Measurements from ENCODE around the gene CEACAM3.
A peak's percentile ranks its signal among the peaks of the same experiment; 100 is the strongest.

CEACAM3 gene

DNA sequence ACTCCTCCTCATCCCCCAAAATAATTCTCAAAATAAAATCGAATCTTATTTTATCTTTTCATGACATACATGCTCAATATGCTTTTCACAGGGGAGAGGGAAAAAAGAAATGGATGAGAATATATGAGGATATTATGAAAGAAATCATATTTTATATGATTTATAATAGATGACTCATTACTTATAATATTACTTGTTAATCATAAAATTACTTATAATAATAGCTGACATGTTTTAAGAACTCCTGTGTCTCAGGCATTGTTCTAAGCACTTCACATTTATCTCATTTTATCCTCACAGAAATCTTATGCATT is 3.0 kb upstream of the CEACAM3 start:
- no peak for FAIRE-seq

DNA sequence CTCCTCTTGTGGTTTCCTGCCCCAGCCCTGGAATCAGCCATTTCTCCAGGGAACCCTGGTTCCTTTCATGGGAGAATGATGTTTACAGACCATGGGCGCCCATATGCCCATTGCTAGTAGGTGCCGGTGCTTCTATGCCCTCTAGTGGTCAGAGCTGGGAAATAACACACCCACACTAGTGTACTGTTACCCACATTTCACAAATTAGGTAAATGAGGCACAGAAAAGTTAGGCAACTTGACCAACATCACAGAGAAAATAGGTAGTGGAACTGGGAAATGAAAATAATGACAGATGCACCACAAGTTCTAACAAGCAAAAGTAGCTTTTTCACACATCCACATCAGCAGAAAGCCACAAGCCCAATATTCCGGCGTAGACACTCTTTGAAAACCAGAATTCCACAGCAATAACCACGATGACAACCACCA is 1.3 kb upstream of the CEACAM3 start:
- FAIRE-seq, result no peak

- FAIRE-seq, result no peak
Observed at GRCh38 chr19:41796901-41797300, 514 bp downstream of the CEACAM3 start.

DNA sequence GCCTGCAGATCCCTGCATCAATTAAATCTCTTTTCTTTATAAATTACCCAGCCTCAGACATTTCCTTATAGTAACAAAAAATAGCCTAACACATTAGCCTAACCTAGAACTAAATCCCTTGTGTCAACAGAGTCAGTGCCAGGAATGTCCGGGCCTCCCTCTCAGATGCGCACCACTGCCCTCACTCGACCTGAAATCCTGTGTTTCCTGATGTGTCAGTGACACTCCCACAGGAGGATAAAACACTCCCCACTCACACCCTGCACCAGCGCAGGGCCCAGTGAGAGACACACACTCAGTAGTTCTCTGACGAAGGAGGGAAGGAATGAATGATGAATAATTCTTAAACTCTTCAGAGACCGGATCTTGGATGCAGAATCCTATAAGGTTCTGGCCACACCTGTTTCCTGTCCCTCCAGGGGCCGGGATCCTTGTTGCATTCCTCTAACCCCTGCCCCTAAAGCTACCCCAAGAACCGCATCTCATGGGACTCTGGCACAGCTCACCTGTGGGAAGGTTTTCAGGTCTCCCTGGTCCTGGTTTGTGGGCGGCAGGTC is 3.1 kb downstream of the CEACAM3 start:
- FAIRE-seq, result no peak

GRCh38 chr19:41801031-41801430 is 4.6 kb downstream of the CEACAM3 start:
- FAIRE-seq, result no peak

DNA sequence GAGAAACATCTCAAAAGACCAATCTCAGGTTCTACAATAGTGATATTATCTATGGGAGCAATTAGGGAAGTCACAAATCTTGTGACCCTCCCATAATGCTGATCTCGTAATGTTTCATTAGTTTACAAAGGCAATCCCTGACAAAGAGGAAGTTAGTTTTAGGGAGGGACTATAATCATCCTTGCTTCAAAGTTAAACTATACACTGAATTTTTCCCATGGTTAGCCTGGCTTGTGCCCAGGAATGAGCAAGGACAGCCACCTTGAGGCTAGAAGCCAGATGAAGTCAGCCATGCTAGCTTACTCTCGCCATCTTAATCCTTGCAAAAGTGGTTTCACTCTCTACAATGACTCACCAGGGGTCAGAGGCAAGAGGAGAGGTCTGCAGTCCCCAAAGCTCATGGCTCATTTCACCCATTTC is 5.4 kb downstream of the CEACAM3 start:
- no peak for FAIRE-seq

DNA sequence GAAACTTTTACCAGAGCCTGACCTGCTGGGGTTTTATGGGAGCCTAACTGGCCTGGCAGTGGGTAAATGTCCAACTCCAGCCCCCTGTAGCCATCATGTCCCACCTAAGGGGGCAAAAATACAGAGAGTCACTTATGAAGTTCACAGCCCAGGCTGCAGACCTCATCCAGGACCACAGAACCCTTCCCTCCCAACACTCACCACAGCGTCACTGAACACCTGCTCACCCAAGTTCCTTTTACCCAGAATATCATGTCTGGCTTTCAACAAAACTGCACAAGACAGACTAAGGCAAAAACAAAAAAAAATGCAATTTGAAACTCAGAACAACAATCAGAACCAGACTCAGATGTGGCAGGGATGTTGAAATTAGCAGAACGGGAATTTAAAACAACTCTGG is 6.4 kb downstream of the CEACAM3 start:
- no peak for FAIRE-seq

DNA sequence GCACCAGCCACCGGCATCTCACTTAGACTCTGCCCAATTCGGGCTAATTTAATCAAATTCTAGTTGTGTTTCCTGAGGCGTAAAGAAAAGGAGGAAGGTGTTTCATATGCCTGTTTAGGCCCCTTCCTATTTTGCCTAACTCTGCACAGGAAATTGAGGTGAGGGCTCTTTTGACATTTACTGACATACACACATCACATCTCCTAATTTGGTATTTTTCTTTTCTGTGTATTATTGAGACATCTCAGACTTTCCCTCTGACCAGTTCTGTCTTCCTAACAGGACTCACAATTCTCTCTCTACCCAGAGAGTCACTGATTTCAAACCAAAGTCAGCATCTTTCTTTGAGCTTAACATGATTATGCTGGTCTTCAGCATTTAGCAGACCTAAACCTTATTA is 7.9 kb downstream of the CEACAM3 start:
- no peak for FAIRE-seq

DNA sequence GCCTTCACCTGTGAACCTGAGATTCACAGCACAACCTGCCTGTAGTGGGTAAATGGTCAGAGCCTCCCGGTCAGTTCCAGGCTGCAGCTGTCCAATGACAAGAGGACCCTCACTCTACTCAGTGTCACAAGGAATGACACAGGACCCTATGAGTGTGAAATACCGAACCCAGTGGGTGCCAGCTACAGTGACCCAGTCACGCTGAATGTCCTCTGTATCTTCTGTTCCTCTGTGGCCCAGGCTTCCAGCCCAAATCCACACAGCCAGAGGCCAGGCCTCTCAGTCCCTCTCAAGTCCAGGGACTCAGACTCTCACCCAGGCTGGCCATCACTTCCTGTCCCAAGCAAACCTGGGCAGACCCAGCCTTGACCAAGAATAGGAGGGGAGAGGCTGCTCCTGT is 10.8 kb downstream of the CEACAM3 start:
- no peak for FAIRE-seq

GRCh38 chr19:41808663-41809566 is 12.5 kb downstream of the CEACAM3 start:
- FAIRE-seq, result no peak

GRCh38 chr19:41810301-41810700 is 13.9 kb downstream of the CEACAM3 start:
- no peak for FAIRE-seq

DNA sequence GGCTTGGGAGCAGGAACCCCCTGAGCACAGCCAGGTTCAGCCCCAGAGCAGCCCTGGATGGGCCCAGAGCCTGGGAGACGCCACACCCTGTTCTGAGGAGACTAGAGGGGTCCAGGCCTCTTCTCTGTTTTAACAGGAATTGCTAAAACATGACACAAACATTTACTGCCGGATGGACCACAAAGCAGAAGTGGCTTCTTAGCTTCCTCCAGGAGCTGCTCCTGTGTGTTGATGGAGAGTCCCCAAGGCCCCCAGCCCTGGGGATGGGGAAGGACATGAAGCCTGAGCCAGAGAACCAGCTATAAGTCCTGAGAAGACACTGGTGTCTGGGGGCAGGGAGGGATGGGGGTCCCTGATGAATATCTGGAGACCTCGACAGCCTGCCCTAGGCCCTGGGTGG is 14.6 kb downstream of the CEACAM3 start:
- FAIRE-seq, result no peak

DNA sequence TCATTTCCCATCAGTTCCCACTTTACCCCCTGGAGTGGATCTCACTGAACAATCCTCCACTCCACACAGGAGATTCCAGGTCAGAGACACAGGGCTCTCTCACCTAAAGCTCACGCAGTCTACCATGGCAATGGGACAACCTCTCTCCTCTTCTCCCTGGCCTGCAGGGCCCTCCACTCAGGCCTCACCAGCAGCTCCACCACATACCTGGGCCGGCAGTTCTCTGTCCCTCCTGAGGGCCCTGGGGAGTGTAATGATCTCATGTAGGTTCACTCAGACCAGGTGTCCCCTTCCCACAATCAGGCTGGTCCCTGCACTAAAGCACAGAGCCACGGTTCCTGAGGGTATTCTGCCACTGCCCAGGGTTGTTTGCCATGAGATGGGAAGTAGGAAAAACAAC is 15.6 kb downstream of the CEACAM3 start:
- no peak for FAIRE-seq

DNA sequence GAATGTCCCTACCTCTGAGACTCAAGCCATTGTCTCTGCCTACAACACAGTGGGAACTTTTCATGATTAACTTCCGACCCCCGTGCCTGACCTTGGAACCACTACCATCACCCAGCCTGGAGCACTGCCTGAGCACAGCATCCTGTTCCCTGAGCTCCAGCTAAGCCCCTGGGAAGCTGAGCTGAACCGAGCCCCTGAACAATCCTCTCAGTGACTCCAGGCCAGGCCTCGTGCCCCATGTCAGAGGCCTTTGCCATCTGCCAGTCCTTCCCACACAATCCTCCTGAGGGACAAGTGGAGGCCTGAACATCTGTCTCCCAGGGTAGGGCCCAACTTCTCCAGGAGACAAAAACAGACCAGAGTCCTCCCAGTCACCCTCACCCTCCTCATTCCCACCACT is 17.5 kb downstream of the CEACAM3 start:
- FAIRE-seq, result no peak

GRCh38 chr19:41815301-41815700 is 18.9 kb downstream of the CEACAM3 start:
- no peak for FAIRE-seq

DNA sequence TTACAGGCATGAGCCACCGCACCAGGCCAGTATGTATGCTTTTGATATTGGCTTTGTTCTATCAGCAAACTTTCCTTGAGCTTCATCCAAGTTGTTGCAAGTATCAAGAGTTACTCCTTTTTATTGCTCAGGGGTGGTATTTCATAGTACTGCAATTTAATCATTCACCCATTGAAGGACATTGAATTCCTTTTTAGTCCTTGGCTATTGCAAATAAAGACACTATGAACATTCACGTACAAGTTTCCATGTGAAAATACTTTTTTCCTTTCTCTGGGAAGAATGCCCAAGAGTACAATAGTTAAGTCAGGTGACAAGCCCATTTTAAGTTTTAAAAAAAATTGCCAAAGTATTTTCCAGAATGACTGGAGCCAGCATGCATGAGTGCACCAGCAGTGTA is 20.4 kb downstream of the CEACAM3 start:
- FAIRE-seq, result no peak

DNA sequence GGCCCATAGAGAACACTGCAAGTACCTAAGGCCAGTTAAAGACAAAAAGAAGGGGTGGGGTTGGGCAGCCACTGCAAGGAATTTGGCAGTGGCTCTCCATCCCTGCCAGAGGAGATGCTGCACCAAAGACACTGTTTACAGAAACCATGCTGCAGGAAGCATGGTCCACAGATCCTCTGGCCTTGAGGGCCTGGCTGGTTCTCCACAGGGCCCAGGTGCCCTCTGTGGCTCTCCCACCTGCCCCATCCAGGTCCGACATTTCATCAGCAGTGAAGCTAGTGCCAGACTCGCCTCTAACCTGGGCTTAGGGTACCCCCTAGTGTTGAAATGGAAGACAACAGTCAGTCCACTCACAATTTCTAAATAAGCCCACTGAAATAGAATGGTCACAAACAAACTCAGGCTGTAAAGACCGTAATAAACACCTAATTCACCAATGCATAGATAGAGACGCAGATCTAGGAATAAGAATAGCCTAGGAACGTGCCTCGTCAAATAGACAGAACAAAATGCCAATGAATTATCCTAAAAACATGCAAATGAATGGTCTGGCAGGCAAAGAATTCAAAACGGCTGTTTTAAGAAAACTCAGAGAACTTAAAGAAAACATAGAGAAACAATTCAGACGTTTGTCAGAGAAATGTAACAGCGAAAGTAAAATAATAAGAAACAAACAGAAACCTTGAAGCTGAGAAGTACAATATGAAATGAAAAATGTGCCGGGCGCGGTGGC is 24.8 kb downstream of the CEACAM3 start:
- peak; percentile 58 for FAIRE-seq

DNA sequence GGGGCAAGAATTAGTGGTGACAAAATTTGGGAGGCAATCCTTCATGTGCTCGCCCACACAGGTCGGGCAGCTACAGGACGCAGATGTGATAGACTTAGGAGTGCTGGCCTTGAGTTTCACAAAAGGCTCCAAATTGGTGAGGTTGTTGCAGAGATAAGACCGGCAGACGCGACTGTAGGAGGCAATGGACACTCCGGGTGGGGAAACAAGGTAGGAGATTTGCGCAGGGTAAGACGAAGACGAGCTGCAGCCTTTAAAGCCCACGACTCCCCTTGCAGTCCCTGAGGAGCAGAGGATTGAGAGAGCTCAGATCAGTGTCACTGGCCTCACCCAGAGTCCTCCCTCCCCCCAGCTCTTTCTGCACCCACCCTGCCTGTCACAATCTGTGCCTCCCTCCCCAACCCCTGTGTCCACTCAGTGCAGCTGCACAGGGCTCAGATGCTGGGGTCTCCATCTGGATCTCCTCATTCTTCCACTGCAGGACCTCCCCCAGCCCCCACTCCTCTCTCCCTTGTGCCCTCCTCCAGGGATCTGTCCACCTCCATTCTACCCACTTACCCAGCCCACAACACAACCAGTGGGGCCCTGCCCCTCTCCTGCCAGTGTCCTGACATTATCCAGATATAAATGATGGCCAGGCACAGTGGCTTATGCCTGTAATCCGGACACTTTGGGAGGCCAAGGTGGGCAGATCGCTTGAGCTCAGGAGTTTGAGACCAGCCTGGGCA is 41.8 kb downstream of the CEACAM3 start:
- FAIRE-seq, result no peak

DNA sequence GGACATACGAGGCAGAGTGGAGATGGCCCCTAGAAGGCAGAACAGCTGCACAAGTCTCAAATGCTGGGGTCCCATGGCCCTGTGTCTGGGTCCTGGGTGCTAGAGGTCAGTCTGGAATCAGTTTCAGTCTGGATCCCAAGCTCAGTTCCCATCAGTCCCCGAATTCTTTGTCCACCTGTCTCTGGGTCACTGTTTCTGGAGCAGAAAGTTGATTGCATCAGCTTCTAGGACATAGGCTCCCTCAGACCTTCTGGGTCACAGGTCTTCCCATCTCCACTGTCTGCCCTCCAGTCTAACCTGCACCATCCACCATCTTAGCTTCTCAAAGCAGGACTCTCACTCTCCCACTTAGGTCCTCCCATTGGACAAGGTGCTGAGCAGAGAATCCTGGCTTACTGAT is 42.8 kb downstream of the CEACAM3 start:
- FAIRE-seq, result no peak

GRCh38 chr19:41843371-41843770 is 47.0 kb downstream of the CEACAM3 start:
- FAIRE-seq, result no peak

- no peak for FAIRE-seq
Observed at GRCh38 chr19:41844601-41845000, 48.2 kb downstream of the CEACAM3 start, which contains the start of gene LYPD4. Gene LYPD4, minus strand, starts transcription at chr19:41844683. Its CDS starts 5,398 bp downstream, at chr19:41839285.

- FAIRE-seq, result no peak
Observed at GRCh38 chr19:41845001-41845050, 48.4 kb downstream of the CEACAM3 start, which contains the start of gene DMRTC2. Gene DMRTC2, plus strand, starts transcription at chr19:41845042. Its CDS starts 2,387 bp downstream, at chr19:41847429.

DNA sequence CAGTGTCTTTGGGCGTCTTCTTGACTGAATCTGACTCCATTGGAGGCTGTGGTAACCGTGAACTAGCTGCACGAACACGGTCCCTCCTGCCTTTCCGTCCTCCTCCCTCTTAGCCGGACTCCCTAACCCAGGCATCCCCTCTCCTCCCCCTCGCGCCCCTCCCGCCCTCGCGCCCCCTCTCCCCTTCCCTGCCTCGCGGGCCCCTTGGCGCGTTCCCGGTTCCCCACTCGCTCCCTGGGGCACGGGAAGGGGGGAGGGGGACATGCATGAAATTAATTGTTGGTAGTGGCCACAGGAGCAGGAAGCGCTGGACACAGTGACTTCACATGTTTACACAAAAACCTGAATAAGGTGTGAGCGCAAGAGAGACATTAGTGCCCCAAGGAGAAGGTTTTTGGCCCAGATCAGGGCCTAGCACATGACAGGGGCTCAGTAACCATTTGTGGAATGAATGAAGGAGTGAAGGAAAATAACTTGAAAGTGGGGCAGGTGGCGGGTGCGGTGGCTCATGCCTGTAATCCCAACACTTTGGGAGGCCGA is 48.7 kb downstream of the CEACAM3 start:
- FAIRE-seq, result no peak
